Measurements from ENCODE around the gene PIRT.

- TF ChIP-seq CTCF (IDR thresholded peaks at IDR 0.05; ENCODE audit: low read length), result no peak
- TF ChIP-seq EZH2 (optimal IDR thresholded peaks at IDR 0.05; ENCODE audit: low read depth, low read length), result no peak
- TF ChIP-seq EZH2phosphoT487 (IDR thresholded peaks at IDR 0.05; ENCODE audit: low read length), result no peak
Observed at GRCh38 chr17:10842658-10843057, 4.8 kb upstream of the PIRT start.
